ENCODE results near the gene RBMS3. TPM values are rescaled to one million over a fixed set of nuclear protein-coding genes. Genes with fewer than 3 reads are reported as not detected.
A peak's percentile ranks its signal among the peaks of the same experiment; 100 is the strongest.

The RBMS3 gene
- total and polyA plus RNA-seq, 4 donors: 4.8 to 117 (median 29.4) TPM

- no peak overlapping the region for H3K9ac ChIP-seq (ENCODE audit: insufficient read depth in 1 of 2, low read length in 2 of 2)
- no peak overlapping the region for H3K27ac ChIP-seq (ENCODE audit: low read depth in 1 of 2, low read length in 1 of 2)
- peaks cover 0 to 4% (median 0%) of the 10 kb centered on the region in 4 donors for H3K9me3 ChIP-seq (ENCODE audit: control insufficient read depth in 4 of 4, insufficient read depth in 3 of 4, low read length in 3 of 4)
- WGBS, 2 donors: 62 to 77% methylated on average over 3 of the region's 3 CpGs
- no peaks in the 10 kb centered on the region for H3K36me3 ChIP-seq (ENCODE audit: control insufficient read depth in 4 of 4, insufficient read depth in 4 of 4, low read length in 4 of 4)
- no peaks in the 10 kb centered on the region for H3K27me3 ChIP-seq (ENCODE audit: control insufficient read depth in 3 of 3, insufficient read depth in 3 of 3, low read length in 2 of 3)
- no peak for TF ChIP-seq CTCF (IDR thresholded peaks at IDR 0.05; ENCODE audit: control extremely low read depth, extremely low read depth)
- DNase-seq (no peak), ATAC-seq (ENCODE audit: insufficient read depth, low FRiP score) (no peak)
- no peak overlapping the region for H3K4me3 ChIP-seq
- peaks cover 0 to 7% (median 0%) of the 10 kb centered on the region in 5 donors for H3K4me1 ChIP-seq (ENCODE audit: control insufficient read depth in 5 of 5, insufficient read depth in 5 of 5, low read length in 5 of 5)
These were observed 222.4 kb downstream of the RBMS3 start for GRCh38 chr3:29503314-29503713.

- no peak overlapping the region for H3K9ac ChIP-seq (ENCODE audit: insufficient read depth in 1 of 2, low read length in 2 of 2)
- ATAC-seq (ENCODE audit: insufficient read depth, low FRiP score): no peak
These were observed 223.1 kb downstream of the RBMS3 start for GRCh38 chr3:29503958-29504357.

GRCh38 chr3:29506502-29506901, 225.6 kb downstream of the RBMS3 start:
- 89% methylated on average over 3 of the region's 3 CpGs for WGBS, 2 donors

More at GRCh38 chr3:29503958-29504357, 223.1 kb downstream of the RBMS3 start:
- no peak overlapping the region for H3K4me3 ChIP-seq
- peaks cover 0 to 4% (median 0%) of the 10 kb centered on the region in 4 donors for H3K9me3 ChIP-seq (ENCODE audit: control insufficient read depth in 4 of 4, insufficient read depth in 3 of 4, low read length in 3 of 4)
- peak in 2 of 3 donors; percentile 41 to 49 for DNase-seq
- TF ChIP-seq CTCF (IDR thresholded peaks at IDR 0.05; ENCODE audit: control extremely low read depth, extremely low read depth): no peak
- no peak overlapping the region for H3K27ac ChIP-seq (ENCODE audit: low read depth in 1 of 2, low read length in 1 of 2)
- WGBS, 2 donors: 66 to 74% methylated on average over 3 of the region's 3 CpGs
- no peaks in the 10 kb centered on the region for H3K27me3 ChIP-seq (ENCODE audit: control insufficient read depth in 3 of 3, insufficient read depth in 3 of 3, low read length in 2 of 3)
- no peaks in the 10 kb centered on the region for H3K36me3 ChIP-seq (ENCODE audit: control insufficient read depth in 4 of 4, insufficient read depth in 4 of 4, low read length in 4 of 4)
- H3K4me1 ChIP-seq (ENCODE audit: control insufficient read depth in 5 of 5, insufficient read depth in 5 of 5, low read length in 5 of 5): peaks cover 0 to 7% (median 0%) of the 10 kb centered on the region in 5 donors

More at GRCh38 chr3:29506502-29506901, 225.6 kb downstream of the RBMS3 start:
- TF ChIP-seq CTCF (IDR thresholded peaks at IDR 0.05; ENCODE audit: control extremely low read depth, extremely low read depth): no peak
- H3K27ac ChIP-seq (ENCODE audit: low read depth in 1 of 2, low read length in 1 of 2): no peak overlapping the region
- H3K27me3 ChIP-seq (ENCODE audit: control insufficient read depth in 3 of 3, insufficient read depth in 3 of 3, low read length in 2 of 3): no peaks in the 10 kb centered on the region
- DNase-seq: no peak
- ATAC-seq (ENCODE audit: insufficient read depth, low FRiP score): no peak
- no peaks in the 10 kb centered on the region for H3K36me3 ChIP-seq (ENCODE audit: control insufficient read depth in 4 of 4, insufficient read depth in 4 of 4, low read length in 4 of 4)
- no peak overlapping the region for H3K9ac ChIP-seq (ENCODE audit: insufficient read depth in 1 of 2, low read length in 2 of 2)
- peaks cover 0 to 4% (median 0%) of the 10 kb centered on the region in 4 donors for H3K9me3 ChIP-seq (ENCODE audit: control insufficient read depth in 4 of 4, insufficient read depth in 3 of 4, low read length in 3 of 4)
- peaks cover 0 to 7% (median 0%) of the 10 kb centered on the region in 5 donors for H3K4me1 ChIP-seq (ENCODE audit: control insufficient read depth in 5 of 5, insufficient read depth in 5 of 5, low read length in 5 of 5)
- no peak overlapping the region for H3K4me3 ChIP-seq

Measured in lung (tissue), 12 donors.